Activated CD4-positive, alpha-beta T cell treated with anti-CD3 and anti-CD28 coated beads, Interleukin-2, amount 50 U/mL, for 48 hours (primary cell): ENCODE data around the gene MDC1.
A peak's percentile ranks its signal among the peaks of the same experiment; 100 is the strongest.
"Not testable (repeated sequence)": the region's sequence is repeated elsewhere in the genome, so short reads cannot be mapped to it uniquely, and the experiment has no call there.

Source experiments
- DNase-seq, 2 experiments: peaks; one replicate each; pipeline ENCODE4 v3.0.0-alpha.2; 2020

The MDC1 gene, protein sequence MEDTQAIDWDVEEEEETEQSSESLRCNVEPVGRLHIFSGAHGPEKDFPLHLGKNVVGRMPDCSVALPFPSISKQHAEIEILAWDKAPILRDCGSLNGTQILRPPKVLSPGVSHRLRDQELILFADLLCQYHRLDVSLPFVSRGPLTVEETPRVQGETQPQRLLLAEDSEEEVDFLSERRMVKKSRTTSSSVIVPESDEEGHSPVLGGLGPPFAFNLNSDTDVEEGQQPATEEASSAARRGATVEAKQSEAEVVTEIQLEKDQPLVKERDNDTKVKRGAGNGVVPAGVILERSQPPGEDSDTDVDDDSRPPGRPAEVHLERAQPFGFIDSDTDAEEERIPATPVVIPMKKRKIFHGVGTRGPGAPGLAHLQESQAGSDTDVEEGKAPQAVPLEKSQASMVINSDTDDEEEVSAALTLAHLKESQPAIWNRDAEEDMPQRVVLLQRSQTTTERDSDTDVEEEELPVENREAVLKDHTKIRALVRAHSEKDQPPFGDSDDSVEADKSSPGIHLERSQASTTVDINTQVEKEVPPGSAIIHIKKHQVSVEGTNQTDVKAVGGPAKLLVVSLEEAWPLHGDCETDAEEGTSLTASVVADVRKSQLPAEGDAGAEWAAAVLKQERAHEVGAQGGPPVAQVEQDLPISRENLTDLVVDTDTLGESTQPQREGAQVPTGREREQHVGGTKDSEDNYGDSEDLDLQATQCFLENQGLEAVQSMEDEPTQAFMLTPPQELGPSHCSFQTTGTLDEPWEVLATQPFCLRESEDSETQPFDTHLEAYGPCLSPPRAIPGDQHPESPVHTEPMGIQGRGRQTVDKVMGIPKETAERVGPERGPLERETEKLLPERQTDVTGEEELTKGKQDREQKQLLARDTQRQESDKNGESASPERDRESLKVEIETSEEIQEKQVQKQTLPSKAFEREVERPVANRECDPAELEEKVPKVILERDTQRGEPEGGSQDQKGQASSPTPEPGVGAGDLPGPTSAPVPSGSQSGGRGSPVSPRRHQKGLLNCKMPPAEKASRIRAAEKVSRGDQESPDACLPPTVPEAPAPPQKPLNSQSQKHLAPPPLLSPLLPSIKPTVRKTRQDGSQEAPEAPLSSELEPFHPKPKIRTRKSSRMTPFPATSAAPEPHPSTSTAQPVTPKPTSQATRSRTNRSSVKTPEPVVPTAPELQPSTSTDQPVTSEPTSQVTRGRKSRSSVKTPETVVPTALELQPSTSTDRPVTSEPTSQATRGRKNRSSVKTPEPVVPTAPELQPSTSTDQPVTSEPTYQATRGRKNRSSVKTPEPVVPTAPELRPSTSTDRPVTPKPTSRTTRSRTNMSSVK (N-terminal part only)

GRCh38 chr6:30717129-30717844, at the start of gene MDC1:
MDC1 (minus strand) TSS chr6:30717281; CDS start chr6:30715175, 2,106 bp downstream.
- DNase-seq, result peak; percentile 99

GRCh38 chr6:30766461-30767157, 49.5 kb upstream of the MDC1 start:
- DNase-seq, result no peak

GRCh38 chr6:30765495-30765894, 48.4 kb upstream of the MDC1 start:
- not testable (repeated sequence) for DNase-seq

DNA sequence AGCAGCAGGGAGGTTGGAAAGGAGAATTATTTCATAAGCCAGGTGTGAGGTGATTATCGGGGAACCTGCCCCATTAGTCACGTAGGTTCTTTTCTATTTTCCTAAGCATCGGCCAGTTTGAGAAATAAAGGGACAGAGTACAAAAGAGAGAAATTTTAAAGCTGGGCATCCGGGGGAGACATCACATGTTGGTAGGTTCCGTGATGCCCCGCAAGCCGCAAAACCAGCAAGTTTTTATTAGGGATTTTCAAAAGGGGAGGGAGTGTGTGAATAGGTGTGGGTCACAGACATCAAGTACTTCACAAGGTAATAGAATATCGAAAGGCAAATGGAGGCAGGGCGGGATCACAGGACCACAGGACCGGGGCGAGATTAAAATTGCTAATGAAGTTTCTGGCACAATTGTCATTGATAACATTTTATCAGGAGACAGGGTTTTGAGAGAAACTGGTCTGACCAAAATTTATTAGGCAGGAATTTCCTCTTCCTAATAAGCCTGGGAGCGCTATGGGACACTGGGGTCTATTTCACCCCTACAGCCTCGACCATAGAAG, 47.5 kb upstream of the MDC1 start:
- DNase-seq, result not testable (repeated sequence)

DNA sequence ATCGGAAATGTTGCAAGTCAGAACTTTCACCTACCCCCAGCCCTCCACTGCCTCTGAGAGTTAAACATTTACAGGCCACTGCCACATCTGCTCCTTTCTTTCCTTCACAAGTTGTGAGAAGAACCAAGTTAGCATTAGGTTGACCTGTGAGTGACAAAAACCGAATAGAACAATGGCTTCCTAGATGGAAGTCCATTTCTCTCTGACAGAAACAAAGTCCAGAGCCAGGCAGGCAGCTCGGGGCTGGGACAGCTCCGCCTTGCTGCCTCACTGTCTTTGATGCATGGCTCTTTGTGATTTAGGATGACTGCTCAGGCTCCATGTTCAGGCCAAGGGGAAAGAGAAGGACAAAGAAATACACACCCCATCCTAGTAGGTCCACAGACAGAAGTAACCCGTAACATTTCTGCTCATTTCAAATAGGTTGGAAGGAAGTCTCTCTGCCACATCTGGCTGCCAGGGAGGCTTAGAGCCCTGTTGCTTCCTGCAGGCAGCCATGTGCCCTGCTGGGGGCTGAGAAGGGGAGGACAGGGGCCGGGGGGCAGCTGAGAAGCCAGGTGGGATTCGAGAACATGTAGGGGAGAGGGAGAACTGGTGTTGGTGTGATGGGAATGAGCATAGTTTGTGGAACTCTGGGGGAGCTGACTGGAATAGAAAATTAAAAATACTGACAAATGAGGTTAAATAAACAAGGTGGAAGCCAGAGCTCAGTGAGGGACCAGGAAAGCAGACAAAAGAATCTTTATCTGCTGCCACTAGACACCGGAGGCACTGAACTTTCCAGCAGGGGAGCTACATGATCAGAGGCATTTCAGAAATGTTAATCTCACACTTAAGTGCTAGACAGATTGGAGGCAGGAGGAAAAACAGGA, 46.8 kb upstream of the MDC1 start:
- DNase-seq, result no peak

DNA sequence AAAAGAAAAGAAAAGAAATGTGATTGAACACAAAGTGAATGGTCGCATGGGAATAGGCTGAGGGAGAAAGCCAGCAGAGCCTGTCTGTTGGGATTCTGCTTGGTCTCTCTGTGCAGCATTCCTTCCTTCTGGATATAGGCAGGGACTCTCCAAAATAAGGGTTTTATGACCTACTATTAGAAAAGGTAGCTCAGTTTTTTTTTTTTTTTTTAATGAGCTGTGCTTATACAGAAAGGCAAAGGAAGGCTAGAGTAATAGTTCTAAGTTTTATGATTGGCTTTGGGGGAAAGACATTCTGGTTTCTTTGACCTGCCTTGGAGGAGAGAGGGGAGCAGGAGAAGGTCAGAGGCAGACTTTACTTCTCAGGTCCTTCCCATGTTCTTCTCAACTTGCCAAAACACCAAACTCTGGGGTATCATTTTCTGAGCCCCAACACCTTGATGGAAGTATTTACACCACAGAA, 46.1 kb upstream of the MDC1 start:
- DNase-seq, result no peak

- DNase-seq, result no peak
These were observed 44.8 kb upstream of the MDC1 start for GRCh38 chr6:30761791-30762429.

- no peak for DNase-seq
These were observed 43.5 kb upstream of the MDC1 start for GRCh38 chr6:30760549-30760948.

GRCh38 chr6:30759575-30760239, 42.6 kb upstream of the MDC1 start:
- DNase-seq, result no peak

GRCh38 chr6:30757261-30757904, 40.3 kb upstream of the MDC1 start:
- no peak for DNase-seq

DNA sequence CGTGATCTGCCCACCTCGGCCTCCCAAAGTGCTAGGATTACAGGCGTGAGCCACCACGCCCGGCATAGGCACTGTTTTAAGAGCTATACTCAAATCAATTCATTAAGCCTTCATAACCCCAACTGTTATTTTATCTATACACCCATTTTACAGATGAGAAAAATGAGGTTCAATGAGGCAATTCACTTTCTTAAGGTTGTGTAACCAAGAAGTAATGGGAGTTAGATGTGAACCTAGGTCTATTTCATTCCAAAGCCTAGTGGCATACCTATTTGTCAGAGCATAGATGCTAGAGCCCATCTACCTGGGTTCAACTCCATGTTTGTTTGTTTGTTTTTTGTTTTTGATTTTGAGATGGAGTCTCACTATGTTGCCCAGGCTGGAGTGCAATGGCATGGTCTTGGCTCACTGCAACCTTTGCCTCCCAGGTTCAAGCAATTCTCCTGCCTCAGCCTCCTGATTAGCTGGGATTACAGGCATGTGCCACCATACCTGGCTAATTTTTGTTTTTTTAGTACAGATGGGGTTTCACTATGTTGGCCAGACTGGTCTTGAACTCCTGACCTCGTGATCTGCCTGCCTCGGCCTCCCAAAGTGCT, 39.4 kb upstream of the MDC1 start:
- DNase-seq, result not testable (repeated sequence)

DNA sequence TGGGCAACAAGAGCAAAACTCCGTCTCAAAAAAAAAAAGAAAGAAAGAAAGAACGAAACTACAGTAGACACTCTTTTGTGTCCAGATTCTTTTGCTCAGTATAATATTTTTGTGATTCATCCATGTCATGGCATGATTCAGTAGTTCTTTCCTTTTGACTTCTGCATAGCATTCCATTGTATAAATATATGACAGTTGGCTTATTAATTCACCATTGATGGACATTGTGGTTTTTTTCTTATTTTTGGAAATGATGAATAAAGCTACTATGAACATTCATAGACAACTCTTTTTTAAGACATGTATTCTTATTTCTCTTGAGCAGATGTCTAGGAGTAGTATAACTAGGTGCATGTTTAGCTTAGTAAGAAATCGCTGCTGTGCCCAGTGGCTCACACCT, 37.5 kb upstream of the MDC1 start:
- no peak for DNase-seq

DNA sequence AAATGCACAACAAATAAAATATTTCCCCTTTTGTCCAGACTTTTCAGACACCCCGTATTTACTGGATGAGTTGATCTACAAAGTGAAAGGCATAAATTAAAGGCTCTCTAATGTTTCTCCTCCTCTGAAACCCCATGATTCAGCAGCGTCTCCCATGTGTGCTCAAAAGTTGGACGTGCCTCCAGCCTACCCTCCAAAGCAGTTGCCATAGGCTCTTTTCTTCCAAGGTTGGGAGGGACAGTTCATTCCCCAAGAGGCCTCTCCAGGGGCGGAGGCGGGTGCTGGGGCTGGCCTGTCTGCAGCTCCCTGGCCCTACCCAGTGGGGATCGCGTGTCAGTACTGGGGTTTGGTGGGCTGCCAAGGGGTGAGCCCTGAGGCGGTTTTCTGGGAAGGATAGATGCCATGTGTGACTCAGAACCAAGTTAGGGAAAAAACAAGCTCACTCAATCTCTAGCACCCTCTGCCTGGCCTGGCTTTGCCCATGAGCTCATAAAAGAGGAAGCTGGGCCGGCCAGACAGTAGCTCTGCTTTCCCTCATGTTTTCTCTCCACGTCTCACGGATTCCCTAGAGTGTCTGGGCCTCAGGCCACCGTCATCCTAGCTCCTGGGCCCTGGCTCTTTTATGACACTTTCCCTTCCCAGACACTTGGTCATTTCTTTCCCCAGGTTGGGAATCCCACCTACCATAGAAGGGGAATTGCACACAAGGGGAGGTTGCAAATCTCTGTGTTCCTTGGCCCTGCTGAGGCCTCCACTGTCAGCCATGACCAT, 35.3 kb upstream of the MDC1 start:
- DNase-seq, result peak in 1 of 2 experiments; percentile 16

- no peak for DNase-seq
These were observed 33.2 kb upstream of the MDC1 start for GRCh38 chr6:30750379-30750668.

DNA sequence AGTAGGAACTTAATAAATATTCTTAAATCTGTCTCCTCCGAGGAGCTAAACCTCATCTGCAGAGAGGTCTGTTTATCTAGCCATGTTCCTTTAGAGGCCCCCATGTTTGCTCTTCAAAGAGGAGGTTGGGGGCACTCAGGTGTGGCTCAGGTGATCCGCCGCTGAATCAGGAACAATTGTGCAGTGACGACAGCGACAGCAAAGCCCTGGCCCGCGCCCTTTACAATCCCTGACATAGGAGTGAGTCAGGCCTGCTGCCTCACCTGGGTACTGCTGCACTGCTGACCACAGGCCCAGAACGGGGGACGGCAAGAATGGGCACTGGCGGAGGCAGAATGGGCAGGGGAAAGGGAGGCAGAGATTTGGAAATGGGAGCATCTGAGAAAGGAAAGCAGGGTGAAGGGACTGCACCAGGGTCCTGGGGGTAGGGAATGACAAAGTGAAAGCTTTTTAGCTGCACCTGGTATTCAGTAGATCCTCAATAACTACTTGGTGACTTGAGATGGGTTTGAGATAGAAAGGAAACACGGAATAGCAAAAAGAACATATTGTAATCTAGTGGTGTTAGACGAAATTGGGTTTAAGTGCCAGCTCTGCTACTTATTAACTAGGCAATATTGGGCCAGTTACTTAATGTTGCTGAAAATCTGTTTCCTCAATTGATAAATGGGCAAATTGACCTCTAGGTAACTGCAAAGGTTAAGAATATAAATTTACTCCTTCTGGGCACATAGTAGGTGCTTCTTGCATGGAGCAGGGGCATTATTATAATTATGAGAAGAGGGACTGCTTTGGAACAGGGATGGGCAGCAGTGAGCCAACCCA, 32.7 kb upstream of the MDC1 start:
- no peak for DNase-seq

DNA sequence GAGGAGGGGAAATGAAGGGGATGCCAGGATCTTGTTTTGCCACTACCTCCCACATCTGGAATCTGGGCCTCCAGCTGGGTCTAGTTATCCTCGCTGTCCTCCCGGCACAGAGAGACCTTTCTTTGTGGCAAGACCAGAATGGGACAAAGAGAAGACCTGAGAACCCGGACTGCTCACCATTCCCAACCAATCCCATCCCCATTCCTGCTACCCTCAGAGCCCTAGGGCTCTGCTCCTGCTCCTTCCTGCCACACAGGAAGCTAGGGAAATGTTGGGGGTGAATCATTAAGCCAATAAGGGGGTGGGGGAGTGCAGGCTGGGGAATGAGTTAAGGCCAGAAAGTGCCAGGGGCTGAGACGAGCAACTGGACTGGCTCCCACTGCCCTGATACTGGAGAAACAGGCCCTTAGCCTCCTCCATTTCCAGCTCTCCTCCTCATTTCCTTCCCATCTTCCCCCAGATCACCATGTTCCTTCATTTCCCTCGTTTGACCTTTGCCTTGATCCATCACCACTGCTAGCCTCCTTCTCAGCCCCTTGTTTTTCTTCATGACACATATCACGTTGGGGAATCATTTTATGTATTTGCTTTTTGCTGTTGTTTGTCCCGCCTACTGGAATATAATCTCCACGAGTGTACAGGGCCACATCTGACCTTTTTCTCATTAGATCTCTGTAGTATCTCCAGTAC, 31.9 kb upstream of the MDC1 start:
- DNase-seq, result no peak
